GM12801 (cell line): Measurements from ENCODE around the gene CALCR.

Experiments
- TF ChIP-seq, protein P1 (sequence below): IDR thresholded peaks from one replicate; pipeline ENCODE4 v1.5.1; 2011; ENCODE audit warnings: control low read depth; ENCODE audit not compliant: insufficient read length; ENCODE audit errors: extremely low read depth

Gene CALCR

DNA sequence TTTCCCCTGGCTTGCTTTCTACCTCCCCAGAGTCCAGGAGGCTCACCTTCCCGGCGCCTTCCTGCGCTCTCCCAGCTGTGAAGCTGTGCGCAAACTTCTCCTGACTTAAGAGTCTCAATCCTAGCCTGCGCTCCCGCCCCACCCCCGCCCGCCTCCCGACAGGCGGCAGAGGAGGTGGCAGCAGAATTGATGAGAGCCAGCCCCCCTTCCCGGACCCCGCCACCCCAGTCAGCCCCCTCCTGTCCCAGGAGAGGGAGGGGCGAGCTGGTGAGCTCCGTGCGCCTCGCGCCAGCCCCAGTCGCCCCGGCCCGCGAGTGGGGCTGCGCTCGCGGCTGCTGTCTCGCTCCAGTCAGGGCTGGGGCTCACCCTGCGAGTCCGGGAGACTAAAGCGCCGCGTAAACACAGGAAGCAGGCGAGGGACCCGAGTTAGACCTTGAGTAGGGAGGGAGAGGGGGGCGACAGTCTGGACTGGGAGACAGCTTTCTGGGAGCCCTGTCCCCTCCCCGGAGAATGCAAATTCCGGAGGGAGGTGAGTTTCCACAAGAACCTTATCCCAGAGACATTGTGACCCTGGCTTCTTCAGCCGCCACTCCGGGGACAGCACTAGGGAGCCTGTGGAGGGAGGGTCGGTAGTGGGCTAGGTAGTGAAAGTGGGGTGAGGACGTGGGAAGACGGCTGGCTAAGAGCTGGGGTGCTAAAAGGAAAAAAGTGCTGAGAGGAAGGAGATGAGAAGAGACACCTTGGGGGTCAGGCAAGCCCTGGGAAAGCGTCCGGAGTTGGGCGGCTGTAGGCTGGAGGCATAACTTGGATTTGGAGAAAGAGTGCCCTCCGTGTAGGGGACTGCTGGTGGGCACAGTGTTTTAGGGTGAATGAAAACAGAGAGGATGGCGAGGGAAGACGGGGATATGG lies at the start of gene CALCR:
Gene CALCR (minus strand): TSS at position 79 of the 909 bp plus-strand sequence. CDS start 87,743 bp downstream, outside the sequence.
- TF ChIP-seq, protein P1, sequence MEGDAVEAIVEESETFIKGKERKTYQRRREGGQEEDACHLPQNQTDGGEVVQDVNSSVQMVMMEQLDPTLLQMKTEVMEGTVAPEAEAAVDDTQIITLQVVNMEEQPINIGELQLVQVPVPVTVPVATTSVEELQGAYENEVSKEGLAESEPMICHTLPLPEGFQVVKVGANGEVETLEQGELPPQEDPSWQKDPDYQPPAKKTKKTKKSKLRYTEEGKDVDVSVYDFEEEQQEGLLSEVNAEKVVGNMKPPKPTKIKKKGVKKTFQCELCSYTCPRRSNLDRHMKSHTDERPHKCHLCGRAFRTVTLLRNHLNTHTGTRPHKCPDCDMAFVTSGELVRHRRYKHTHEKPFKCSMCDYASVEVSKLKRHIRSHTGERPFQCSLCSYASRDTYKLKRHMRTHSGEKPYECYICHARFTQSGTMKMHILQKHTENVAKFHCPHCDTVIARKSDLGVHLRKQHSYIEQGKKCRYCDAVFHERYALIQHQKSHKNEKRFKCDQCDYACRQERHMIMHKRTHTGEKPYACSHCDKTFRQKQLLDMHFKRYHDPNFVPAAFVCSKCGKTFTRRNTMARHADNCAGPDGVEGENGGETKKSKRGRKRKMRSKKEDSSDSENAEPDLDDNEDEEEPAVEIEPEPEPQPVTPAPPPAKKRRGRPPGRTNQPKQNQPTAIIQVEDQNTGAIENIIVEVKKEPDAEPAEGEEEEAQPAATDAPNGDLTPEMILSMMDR: no peak

DNA sequence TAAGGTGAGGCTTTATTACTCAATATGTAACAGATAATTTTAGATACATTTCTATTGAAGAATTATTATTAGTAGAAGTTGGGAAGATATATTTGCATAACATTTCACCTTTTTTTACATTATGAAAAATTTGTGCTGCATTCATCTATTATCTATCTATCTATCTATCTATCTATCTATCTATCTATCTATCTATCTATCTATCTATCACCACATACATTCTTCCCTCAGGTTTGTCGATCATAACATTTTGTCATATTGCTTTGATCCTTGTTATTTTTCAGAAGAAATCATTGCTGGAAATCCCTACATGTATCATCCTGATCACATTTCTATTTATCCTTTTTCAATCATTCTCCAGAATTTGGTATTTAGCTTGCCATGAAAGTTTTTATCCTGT lies 49.3 kb upstream of the CALCR start:
- TF ChIP-seq, protein P1: no peak

DNA sequence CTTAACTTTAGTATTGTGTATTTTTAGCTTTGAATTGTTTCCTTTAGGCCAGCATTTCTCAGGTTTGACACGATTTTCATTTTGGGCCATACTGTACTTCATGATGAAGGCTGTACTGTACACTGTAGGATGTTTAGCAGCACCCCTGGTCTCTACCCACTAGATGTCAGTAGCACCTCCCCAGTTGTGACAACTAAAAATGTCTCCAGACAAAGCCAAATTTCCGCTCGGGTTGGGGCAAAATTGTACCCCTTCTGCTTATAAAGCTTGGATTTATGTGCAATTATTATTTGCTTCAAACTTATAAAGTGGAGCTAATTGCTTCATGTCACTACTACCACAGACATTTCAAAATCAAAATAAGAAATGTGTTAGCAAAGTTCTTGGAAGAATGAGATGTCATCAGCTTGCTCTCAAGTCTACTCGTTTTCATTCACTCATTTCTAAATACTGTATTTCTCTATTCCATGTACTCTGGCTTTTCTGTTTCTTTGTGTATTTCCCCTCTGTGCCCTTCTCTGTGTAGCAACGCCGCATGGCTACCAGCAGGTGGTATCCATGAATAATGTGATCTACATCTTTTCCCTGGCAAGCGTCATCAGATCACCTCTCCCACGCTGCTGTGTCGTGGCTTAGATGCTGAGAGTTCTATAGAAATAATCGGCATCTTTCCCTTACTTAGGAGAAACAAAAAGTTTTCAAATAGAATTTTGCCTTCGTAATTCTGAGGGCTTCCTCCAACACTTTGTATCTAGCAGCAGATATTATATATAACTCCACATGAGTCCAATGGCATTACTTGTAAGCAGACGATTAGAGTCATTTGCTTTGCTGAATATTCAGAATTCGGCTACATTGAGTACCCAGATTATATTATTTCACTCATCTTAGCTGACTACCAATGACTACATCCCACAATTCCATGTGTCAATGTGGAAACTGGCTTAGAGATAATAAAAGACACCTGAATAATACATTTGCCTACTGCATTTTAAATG lies 47.8 kb upstream of the CALCR start:
- TF ChIP-seq, protein P1: no peak

DNA sequence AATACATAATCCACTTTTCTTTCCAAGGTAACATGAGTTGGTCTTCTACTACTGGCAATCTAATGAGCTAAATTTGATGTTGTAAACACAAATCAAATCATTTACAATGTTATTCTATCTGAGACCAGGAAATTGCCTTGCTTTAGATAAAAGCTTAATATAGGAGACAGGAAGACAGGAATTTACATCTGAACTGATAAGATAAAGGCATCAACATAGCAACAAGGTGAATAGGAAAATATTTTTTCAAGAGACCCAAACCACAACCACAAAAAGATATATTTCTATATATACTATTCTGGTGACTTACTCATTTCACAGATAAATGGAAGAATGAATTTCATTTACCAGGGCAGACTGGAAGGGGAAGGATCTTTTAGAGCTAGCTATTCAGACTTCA lies 46.3 kb upstream of the CALCR start:
- TF ChIP-seq, protein P1: no peak

DNA sequence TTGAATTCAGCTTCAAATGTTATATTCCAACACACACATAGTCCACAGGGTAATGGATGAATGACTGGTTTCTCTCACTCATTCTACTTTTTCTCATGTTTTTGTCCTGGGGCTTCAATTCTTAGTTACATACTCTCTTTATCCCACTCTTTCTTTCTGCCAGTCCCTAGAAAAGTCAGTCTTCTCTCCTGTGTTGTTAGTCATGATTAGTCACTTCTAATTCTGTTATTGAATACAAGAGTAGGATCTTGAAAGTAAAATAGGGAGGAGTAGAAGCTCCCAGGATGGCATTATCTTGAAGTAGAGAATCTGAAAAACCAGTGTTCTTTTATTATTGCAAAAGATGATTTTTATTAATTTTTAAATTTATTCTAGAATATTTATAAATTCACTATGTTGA lies 45.5 kb upstream of the CALCR start:
- TF ChIP-seq, protein P1: no peak

DNA sequence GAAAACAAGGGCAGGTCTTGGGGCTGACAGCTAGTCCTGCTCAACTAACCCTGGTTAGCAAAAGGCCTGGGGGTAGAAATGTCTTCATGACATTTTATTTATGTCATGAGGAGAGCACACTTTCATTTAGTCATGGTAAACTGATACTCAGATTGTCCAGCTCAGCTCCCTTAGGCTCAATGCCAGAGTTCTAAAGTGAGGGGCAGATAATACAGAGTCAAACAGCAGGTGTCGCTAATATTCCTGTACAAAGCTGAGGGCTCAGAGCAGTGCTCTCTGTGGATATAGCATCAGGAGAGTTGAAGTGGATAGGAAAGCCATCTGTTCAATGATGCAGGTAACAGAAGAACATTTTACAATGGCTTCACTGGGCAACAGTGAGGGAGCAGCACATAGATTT lies 26.8 kb upstream of the CALCR start:
- TF ChIP-seq, protein P1: no peak

DNA sequence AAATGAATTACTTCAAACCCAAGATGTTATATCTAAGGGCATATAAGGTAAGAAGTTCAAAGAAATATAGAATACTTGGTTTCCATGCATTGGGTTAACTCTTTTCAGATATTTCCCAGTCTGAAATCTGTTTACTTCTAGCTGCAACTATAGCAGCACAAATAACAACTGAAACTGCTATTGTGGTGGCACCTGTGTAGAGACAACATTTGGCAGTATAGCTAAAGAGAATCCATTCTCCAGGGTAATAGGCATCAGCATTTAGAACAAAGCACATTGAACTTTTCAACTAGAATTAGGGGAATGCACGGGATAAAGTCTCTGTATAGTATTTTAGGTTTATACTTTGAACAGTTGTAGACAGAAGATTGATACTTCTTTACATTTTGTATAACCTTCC lies 19.7 kb upstream of the CALCR start:
- TF ChIP-seq, protein P1: no peak
